Measurements from ENCODE around the gene SLC39A1. TPM values are rescaled to one million over a fixed set of nuclear protein-coding genes. Genes with fewer than 3 reads are reported as not detected.

SLC39A1 gene
- total RNA-seq, 2 donors from 2014 or later = 76.8 to 90.9 TPM

DNA sequence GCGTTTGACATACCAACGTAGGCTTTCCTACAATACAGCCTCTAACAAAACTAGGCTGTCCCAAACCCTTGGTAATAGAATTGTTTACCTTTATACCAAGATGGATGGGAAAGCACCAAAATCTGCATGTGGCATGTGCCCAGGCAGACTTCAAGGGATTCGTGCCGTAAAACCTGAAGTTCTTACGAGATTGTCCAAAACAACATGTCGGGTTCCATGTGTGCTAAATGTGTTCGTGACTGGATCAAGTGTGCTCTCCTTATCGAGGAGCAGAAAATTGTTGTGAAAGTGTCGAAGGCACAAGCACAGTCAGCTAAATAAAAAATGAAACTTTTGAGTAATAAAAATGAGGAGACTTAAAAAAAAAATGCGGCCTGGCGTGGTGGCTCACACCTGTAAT is 32.3 kb upstream of the SLC39A1 start:
- no peaks in the 10 kb centered on the region for H3K36me3 ChIP-seq
- intact Hi-C loops (cut with DNase I) = no loop called here
- H3K27me3 ChIP-seq = no peaks in the 10 kb centered on the region
- H3K9me3 ChIP-seq = no peaks in the 10 kb centered on the region
- DNase-seq = no peak
- H3K27ac ChIP-seq = no peak overlapping the region
- peaks cover 4% of the 10 kb centered on the region for H3K4me1 ChIP-seq
- H3K9ac ChIP-seq (ENCODE audit: low read depth in 2 of 2, low read length in 2 of 2) = no peak overlapping the region
- TF ChIP-seq, protein P1, sequence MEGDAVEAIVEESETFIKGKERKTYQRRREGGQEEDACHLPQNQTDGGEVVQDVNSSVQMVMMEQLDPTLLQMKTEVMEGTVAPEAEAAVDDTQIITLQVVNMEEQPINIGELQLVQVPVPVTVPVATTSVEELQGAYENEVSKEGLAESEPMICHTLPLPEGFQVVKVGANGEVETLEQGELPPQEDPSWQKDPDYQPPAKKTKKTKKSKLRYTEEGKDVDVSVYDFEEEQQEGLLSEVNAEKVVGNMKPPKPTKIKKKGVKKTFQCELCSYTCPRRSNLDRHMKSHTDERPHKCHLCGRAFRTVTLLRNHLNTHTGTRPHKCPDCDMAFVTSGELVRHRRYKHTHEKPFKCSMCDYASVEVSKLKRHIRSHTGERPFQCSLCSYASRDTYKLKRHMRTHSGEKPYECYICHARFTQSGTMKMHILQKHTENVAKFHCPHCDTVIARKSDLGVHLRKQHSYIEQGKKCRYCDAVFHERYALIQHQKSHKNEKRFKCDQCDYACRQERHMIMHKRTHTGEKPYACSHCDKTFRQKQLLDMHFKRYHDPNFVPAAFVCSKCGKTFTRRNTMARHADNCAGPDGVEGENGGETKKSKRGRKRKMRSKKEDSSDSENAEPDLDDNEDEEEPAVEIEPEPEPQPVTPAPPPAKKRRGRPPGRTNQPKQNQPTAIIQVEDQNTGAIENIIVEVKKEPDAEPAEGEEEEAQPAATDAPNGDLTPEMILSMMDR (IDR thresholded peaks at IDR 0.05) = no peak
- no peak overlapping the region for H3K4me3 ChIP-seq

DNA sequence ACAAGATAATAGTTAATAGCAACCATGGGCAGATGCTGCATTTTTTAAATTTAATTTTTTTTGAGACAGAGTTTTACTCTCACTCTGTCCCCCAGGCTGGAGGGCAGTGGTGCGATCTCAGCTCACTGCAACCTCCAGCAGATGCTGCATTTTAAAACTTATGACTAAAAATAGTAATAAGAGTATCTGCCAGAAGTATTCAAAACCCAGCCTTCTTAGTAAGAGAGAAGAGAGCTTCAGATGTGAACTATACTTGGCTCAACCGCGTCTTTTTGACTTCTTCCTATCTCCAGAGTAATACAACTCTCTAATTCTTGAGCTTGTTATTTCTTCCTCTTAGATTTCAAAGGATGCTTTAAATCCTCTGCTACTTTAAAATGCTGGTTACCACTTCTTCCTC is 31.9 kb upstream of the SLC39A1 start:
- Histone ChIP-seq H3K4me3 (no peak overlapping the region), H3K9me3 (no peaks in the 10 kb centered on the region), H3K9ac (ENCODE audit: low read depth in 2 of 2, low read length in 2 of 2) (no peak overlapping the region), H3K4me1 (peaks cover 4% of the 10 kb centered on the region), H3K27ac (no peak overlapping the region), H3K36me3 (no peaks in the 10 kb centered on the region), H3K27me3 (no peaks in the 10 kb centered on the region)
- intact Hi-C loops (cut with DNase I) = no loop called here
- TF ChIP-seq, protein P1 (IDR thresholded peaks at IDR 0.05) = no peak
- no peak for DNase-seq

DNA sequence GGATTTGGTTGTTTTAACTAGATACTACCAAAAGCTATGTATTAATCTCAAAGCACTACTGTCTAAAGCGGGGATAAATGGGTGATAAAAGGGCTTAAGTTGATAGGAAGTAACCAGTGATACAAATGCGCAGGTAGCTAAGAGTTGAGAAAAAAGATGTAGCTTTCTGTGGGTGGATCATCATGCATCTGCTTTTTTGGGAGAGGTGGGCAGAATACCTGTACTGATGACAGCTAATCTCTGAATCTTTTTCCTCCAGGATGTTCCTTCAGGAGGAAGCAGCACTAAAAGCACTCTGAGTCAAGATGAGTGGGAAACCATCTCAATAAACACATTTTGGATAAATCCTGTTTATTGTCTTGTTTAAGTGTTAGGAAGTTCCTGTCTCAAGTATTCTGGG is 28.5 kb upstream of the SLC39A1 start:
- TF ChIP-seq, protein P1 (IDR thresholded peaks at IDR 0.05) = no peak
- Histone ChIP-seq H3K4me1 (peaks cover 4% of the 10 kb centered on the region), H3K27ac (no peak overlapping the region), H3K9me3 (no peaks in the 10 kb centered on the region), H3K27me3 (no peaks in the 10 kb centered on the region), H3K9ac (ENCODE audit: low read depth in 2 of 2, low read length in 2 of 2) (peak overlapping the region; percentile 82 to 98), H3K36me3 (no peaks in the 10 kb centered on the region), H3K4me3 (peak overlapping the region; percentile 87)
- intact Hi-C loops (cut with DNase I) = no loop called here
- DNase-seq = no peak

DNA sequence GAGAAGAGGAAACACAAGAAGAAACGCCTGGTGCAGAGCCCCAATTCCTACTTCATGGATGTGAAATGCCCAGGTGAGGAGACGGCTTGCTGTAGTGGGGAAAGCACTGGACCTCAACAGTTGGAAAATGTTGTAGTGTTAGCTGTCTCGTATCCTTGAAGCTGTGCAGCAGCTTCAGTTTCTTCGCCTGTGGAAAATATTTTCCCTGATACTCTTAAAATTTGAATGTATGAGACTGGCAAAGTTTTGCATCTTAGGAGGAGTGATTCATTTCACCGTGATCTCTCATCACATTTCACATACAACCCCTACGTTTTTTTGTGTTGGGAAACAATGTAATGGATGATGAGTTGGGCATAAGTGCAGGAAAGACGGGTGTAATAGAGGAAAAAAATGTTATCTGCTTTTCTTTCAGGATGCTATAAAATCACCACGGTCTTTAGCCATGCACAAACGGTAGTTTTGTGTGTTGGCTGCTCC is 27.9 kb upstream of the SLC39A1 start:
- TF ChIP-seq, protein P1 (IDR thresholded peaks at IDR 0.05) = no peak
- H3K9me3 ChIP-seq = no peaks in the 10 kb centered on the region
- H3K4me1 ChIP-seq = peaks cover 4% of the 10 kb centered on the region
- no peaks in the 10 kb centered on the region for H3K27me3 ChIP-seq
- H3K36me3 ChIP-seq = no peaks in the 10 kb centered on the region
- intact Hi-C loops (cut with DNase I) = no loop called here
- peak overlapping the region; percentile 82 to 98 for H3K9ac ChIP-seq (ENCODE audit: low read depth in 2 of 2, low read length in 2 of 2)
- DNase-seq = no peak
- peak overlapping the region; percentile 81 for H3K27ac ChIP-seq
- H3K4me3 ChIP-seq = peak overlapping the region; percentile 87

GRCh38 chr1:153990468-153991150 is 27.3 kb upstream of the SLC39A1 start, which contains the start of gene RPS27:
TSS of gene RPS27 (plus strand) at chr1:153990762. CDS start at chr1:153990797, 35 bp downstream.
- Histone ChIP-seq H3K4me3 (peak within 1 kb of the TSS; percentile 87), H3K9ac (ENCODE audit: low read depth in 2 of 2, low read length in 2 of 2) (peak within 1 kb of the TSS; percentile 82 to 98), H3K36me3 (no peaks in the 10 kb centered on the region), H3K27ac (peak within 1 kb of the TSS; percentile 81), H3K4me1 (peaks cover 4% of the 10 kb centered on the region), H3K27me3 (no peaks in the 10 kb centered on the region), H3K9me3 (no peaks in the 10 kb centered on the region)
- DNase-seq = peak; percentile 94
- TF ChIP-seq, protein P1 (IDR thresholded peaks at IDR 0.05) = no peak
- intact Hi-C loops (cut with DNase I) = no loop called here

Data from colonic mucosa (tissue), 4 donors.